ENCODE measurements around the gene MBD2.

Gene MBD2

DNA sequence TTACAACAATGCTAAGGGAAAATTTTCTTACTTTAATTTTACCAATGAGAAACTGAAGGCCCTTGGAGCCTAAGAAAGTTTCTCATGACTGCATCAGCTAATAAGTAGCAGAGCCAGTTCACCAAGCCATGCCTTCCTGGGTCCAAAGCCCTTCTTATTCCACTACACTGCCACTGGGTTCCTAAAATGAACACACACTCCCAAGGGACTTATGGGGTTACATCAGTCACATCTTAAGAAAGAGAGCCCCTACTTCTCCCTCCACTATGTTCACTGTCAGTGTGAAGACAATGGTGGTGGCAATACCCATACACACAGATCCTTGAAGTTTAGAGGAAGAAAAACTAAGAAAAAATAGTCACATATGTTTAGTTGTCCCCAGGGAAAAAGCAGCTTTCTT is 20.6 kb downstream of the MBD2 start:
- H3K4me3 ChIP-seq (ENCODE audit: low read depth, low read length), result no peak overlapping the region
- peak; percentile 63 for DNase-seq (ENCODE audit: low read depth)
- TF ChIP-seq MYC (IDR thresholded peaks at IDR 0.05; ENCODE audit: low read depth, low read length) (no peak), POLR2A (IDR thresholded peaks at IDR 0.05; ENCODE audit: extremely low read depth, insufficient read length) (no peak)
- TF ChIP-seq, protein P1, sequence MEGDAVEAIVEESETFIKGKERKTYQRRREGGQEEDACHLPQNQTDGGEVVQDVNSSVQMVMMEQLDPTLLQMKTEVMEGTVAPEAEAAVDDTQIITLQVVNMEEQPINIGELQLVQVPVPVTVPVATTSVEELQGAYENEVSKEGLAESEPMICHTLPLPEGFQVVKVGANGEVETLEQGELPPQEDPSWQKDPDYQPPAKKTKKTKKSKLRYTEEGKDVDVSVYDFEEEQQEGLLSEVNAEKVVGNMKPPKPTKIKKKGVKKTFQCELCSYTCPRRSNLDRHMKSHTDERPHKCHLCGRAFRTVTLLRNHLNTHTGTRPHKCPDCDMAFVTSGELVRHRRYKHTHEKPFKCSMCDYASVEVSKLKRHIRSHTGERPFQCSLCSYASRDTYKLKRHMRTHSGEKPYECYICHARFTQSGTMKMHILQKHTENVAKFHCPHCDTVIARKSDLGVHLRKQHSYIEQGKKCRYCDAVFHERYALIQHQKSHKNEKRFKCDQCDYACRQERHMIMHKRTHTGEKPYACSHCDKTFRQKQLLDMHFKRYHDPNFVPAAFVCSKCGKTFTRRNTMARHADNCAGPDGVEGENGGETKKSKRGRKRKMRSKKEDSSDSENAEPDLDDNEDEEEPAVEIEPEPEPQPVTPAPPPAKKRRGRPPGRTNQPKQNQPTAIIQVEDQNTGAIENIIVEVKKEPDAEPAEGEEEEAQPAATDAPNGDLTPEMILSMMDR (IDR thresholded peaks at IDR 0.05; ENCODE audit: low read depth, low read length), result no peak
- TF ChIP-seq, protein P2, sequence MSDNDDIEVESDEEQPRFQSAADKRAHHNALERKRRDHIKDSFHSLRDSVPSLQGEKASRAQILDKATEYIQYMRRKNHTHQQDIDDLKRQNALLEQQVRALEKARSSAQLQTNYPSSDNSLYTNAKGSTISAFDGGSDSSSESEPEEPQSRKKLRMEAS (IDR thresholded peaks at IDR 0.05; ENCODE audit: low read depth, low read length), result no peak

DNA sequence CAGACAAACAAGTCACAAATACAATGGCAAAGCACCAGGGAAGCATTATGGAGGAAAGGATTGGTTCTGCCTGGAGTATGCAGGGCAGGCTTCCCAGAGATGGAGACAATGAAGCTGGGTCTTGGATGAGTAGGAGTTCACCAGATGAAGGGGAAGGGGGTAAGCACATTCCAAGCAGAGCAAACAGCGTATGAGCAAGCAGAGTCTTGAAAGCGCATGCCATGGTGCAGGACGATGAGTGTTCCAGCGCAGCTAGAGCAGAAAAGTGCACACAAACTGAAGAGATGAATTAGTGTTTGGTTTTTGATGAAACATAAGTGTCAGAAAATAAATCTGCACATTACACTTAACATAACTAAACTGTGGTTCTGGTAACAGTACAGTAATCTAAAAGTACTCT is 21.6 kb downstream of the MBD2 start:
- TF ChIP-seq, protein P1 (IDR thresholded peaks at IDR 0.05; ENCODE audit: low read depth, low read length), result no peak
- TF ChIP-seq, protein P2 (IDR thresholded peaks at IDR 0.05; ENCODE audit: low read depth, low read length), result no peak
- TF ChIP-seq MYC (IDR thresholded peaks at IDR 0.05; ENCODE audit: low read depth, low read length) (no peak), POLR2A (IDR thresholded peaks at IDR 0.05; ENCODE audit: extremely low read depth, insufficient read length) (no peak)
- DNase-seq (ENCODE audit: low read depth), result no peak
- H3K4me3 ChIP-seq (ENCODE audit: low read depth, low read length), result no peak overlapping the region

DNA sequence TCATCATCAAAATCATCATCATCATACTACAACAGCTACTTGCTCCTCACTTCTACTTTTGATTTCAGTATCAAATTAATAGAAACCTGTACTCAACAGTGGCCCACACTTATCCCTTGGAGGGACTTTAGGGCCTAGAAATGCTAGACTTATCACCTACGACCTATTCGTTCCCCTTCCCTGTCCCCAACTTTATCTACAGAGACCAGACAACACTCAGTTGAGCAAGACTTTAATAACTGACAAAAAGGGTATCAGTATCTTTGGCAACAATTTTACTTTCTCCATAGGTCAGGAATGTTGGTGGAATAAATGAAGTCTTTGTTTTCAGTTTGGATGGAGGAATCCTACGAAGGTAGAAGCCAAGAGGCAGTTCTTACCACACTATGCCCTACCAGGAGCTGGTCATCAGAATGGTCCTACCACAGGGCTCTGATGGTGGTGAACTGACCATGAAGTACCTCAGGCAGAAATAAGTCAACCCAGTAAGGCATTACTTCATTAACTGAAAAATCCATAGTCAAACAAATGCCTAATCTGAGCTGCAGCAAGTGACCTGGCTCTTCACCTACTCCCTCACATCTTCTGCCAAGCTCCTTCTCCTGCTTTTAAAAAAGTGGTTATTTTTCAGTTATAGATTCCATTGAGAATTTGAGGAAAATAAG is 26.6 kb downstream of the MBD2 start:
- DNase-seq (ENCODE audit: low read depth), result no peak
- TF ChIP-seq, protein P2 (IDR thresholded peaks at IDR 0.05; ENCODE audit: low read depth, low read length), result no peak
- TF ChIP-seq MYC (IDR thresholded peaks at IDR 0.05; ENCODE audit: low read depth, low read length), result no peak
- TF ChIP-seq, protein P1 (IDR thresholded peaks at IDR 0.05; ENCODE audit: low read depth, low read length), result no peak
- TF ChIP-seq POLR2A (IDR thresholded peaks at IDR 0.05; ENCODE audit: extremely low read depth, insufficient read length), result no peak
- no peak overlapping the region for H3K4me3 ChIP-seq (ENCODE audit: low read depth, low read length)

DNA sequence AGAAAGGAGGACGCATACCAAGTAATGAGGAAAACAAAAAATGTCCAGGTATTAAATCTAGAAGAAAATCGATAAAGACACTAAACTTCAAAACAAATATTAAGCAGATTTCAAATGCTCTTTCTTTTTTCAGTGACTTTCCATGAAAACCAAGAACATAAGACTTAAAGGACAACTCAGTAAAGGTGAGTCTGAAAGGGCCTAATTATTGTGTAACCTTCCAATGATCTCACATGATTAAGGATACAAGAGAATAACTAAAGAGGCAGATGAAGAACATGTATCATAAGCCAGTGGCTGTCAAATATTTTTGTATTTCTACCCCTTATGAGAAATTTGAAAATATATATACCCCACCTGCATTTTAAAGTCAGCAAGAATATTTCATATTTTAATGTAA is 30.7 kb downstream of the MBD2 start:
- H3K4me3 ChIP-seq (ENCODE audit: low read depth, low read length), result no peak overlapping the region
- no peak for TF ChIP-seq MYC (IDR thresholded peaks at IDR 0.05; ENCODE audit: low read depth, low read length)
- DNase-seq (ENCODE audit: low read depth), result no peak

DNA sequence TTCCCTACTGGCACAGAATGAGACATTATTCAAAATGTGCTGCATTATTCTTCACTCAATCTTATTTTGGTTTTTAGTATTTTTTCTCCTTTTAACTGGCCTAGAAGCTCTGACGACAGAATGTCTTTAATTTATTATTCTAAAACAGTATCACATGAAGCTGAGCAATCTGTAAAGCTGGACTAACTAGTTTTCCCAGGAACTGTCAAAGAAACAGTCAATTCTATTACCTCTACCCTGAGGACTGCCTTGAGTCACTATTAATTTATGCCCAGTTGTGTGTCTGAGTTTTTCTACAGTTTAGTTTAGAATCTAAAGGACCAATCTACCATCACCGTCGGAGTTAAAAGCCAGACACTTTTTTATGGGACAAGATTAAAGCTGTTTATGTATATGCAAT is 31.6 kb downstream of the MBD2 start:
- H3K4me3 ChIP-seq (ENCODE audit: low read depth, low read length), result no peak overlapping the region
- no peak for DNase-seq (ENCODE audit: low read depth)
- TF ChIP-seq POLR2A (IDR thresholded peaks at IDR 0.05; ENCODE audit: extremely low read depth, insufficient read length), result no peak
- no peak for TF ChIP-seq MYC (IDR thresholded peaks at IDR 0.05; ENCODE audit: low read depth, low read length)
- TF ChIP-seq, protein P1 (IDR thresholded peaks at IDR 0.05; ENCODE audit: low read depth, low read length), result no peak
- TF ChIP-seq, protein P2 (IDR thresholded peaks at IDR 0.05; ENCODE audit: low read depth, low read length), result no peak

DNA sequence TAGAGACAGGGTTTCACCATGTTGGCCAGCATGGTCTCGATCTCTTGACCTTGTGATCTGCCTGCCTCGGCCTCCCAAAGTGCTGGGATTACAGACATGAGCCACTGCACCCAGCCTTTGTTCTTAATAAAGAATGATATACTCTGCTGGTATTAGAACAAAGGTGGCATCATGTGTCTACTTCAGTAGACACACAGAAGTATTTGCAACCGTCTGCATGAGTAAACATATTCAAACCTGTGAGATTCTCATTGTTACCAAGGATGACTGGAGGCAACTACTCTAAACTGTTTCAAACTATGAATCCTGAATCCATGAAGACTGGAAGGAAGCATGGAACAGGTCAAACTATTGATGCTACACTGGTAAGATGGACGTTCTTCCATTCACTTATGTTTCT is 32.1 kb downstream of the MBD2 start:
- no peak overlapping the region for H3K4me3 ChIP-seq (ENCODE audit: low read depth, low read length)
- DNase-seq (ENCODE audit: low read depth), result no peak
- TF ChIP-seq, protein P1 (IDR thresholded peaks at IDR 0.05; ENCODE audit: low read depth, low read length), result no peak
- TF ChIP-seq POLR2A (IDR thresholded peaks at IDR 0.05; ENCODE audit: extremely low read depth, insufficient read length), result no peak
- TF ChIP-seq, protein P2 (IDR thresholded peaks at IDR 0.05; ENCODE audit: low read depth, low read length), result no peak

Measured in NB4 (cell line).